Tibial nerve (tissue), 3 donors: Measurements from ENCODE around the gene KIAA0753.

ENCODE experiments used
- POLR2A ChIP-seq, 2 donors: fragments of 450-650 bp; IDR thresholded peaks; one replicate each; pipeline ENCODE4 v1.6.1; 2017; ENCODE audit warnings: antibody characterized with exemption in 2 of 2, mild to moderate bottlenecking in 2 of 2, moderate library complexity in 2 of 2
- TF ChIP-seq, protein P1 (sequence below), 5 experiments: fragments of 200-600 bp in 3 of 5; fragments of 450-650 bp in 2 of 5; sonication (generic) in 3 of 5; IDR thresholded peaks; one replicate each; pipeline ENCODE4 v1.5.1; 2016 to 2019; ENCODE audit warnings: antibody characterized with exemption in 5 of 5, mild to moderate bottlenecking in 3 of 5, moderate library complexity in 2 of 5

DNA sequence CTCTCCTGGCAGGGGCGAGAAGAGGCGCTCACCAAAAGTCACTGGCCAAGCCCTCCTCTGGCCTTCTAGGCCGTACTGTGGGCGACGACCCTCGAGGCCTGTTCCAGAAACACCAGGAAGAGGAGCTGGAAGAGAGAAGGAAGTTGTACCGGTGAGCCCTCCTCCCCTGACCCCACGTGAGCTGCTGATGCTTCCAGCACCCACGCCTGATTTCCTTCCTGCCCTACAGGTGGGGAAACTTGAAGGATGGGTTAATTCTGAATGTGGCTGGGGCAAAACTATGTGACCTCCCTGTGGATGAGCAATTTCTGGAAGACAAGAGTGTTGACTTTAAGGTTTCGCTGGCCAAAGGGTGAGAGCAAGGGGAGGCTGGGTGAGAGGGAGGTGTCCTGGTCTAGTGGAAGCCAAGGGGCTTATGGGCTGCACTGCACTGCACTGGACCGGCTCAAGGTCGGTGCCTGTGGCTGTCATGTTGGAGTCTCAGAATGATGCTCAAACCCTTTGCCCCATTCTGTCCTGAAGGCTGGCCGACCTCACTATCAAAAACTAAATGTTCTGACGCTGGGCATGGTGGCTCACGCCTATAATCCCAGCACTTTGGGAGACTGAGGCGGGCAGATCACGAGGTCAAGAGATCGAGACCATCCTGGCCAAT lies 17.2 kb upstream of the KIAA0753 start:
- TF ChIP-seq POLR2A (IDR thresholded peaks at IDR 0.05), result no peak
- TF ChIP-seq, protein P1, sequence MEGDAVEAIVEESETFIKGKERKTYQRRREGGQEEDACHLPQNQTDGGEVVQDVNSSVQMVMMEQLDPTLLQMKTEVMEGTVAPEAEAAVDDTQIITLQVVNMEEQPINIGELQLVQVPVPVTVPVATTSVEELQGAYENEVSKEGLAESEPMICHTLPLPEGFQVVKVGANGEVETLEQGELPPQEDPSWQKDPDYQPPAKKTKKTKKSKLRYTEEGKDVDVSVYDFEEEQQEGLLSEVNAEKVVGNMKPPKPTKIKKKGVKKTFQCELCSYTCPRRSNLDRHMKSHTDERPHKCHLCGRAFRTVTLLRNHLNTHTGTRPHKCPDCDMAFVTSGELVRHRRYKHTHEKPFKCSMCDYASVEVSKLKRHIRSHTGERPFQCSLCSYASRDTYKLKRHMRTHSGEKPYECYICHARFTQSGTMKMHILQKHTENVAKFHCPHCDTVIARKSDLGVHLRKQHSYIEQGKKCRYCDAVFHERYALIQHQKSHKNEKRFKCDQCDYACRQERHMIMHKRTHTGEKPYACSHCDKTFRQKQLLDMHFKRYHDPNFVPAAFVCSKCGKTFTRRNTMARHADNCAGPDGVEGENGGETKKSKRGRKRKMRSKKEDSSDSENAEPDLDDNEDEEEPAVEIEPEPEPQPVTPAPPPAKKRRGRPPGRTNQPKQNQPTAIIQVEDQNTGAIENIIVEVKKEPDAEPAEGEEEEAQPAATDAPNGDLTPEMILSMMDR (IDR thresholded peaks at IDR 0.05), result no peak
